Spleen (tissue), 7 donors: ENCODE results near the gene IL7R.
A peak's percentile ranks its signal among the peaks of the same experiment; 100 is the strongest.

Source experiments
- CTCF ChIP-seq, 11 experiments: fragments of 200-600 bp in 7 of 11; fragments of 450-650 bp in 4 of 11; sonication (generic) in 4 of 11; IDR thresholded peaks in 8 of 11; conservative IDR thresholded peaks in 3 of 11; 1 replicate in 7 of 11; 2 replicates in 4 of 11; pipeline versions ENCODE4 v1.4.0 to v1.8.0; 2016 to 2021; ENCODE audit warnings: antibody characterized with exemption in 11 of 11, inconsistent platforms in 4 of 11, mild to moderate bottlenecking in 1 of 11
- POLR2AphosphoS5 ChIP-seq, 3 donors: sonication (generic); formaldehyde crosslinking; IDR thresholded peaks; one replicate each; pipeline ENCODE4 v1.5.1; 2017; ENCODE audit warnings: antibody characterized with exemption in 3 of 3
- donor health status: DM: no; HTN: no; CAD: no; lungs with moderate emphysema.
- donor health status: DM: no; HTN: no; CAD: no.
- donor health status: DM: no; HTN: no; CAD: no.

- TF ChIP-seq CTCF (IDR thresholded peaks at IDR 0.05 in 8 of 11, conservative IDR thresholded peaks at IDR 0.05 in 3 of 11), result no peak
- peak in 1 of 3 donors; percentile 39 for TF ChIP-seq POLR2AphosphoS5 (IDR thresholded peaks at IDR 0.05)
Observed at GRCh38 chr5:35852084-35852734, 4.5 kb upstream of the IL7R start.
